ENCODE data around the gene IL19. TPM values are rescaled to one million over a fixed set of nuclear protein-coding genes. Genes with fewer than 3 reads are reported as not detected.
A peak's percentile ranks its signal among the peaks of the same experiment; 100 is the strongest.

IL19 gene
- total RNA-seq, 1 experiment from 2014 or later, result not detected

DNA sequence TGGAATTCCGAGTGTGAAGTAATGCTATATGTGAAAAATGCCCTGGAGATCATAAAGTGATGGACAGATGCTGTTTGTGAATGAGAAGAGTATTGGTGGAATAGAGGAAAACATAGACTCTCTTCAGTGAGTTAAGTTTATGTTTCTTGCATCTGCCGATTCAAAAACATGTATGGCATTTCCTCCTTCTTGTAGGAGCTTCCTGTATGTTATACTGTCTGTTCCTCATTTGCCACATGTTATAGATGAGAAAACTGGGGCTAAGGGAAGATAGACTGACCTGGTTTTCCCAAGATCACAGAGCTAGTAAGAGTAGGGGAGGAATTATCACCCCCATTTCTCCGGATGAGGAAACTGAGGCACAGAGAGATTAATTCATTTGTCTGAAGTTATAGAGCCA, 53.8 kb downstream of the IL19 start:
- ChIA-PET CTCF (no interaction called here), POLR2A (ENCODE audit: unreplicated experiment) (no interaction called here)
- BruUV-seq (replicated peaks), result no TSS peak
- H3K4me1 ChIP-seq (replicated peaks; ENCODE audit: insufficient read depth), result no peaks in the 10 kb centered on the region
- no peak overlapping the region for H3K27ac ChIP-seq
- no peak for DNase-seq
- no peaks in the 10 kb centered on the region for H3K36me3 ChIP-seq (ENCODE audit: low read depth)
- H3F3A ChIP-seq (ENCODE audit: insufficient read depth, low read depth), result no peaks in the 10 kb centered on the region
- no peaks in the 10 kb centered on the region for H3K79me2 ChIP-seq (ENCODE audit: low read depth)
- no peaks in the 10 kb centered on the region for H3K9me2 ChIP-seq (ENCODE audit: insufficient read depth)
- no peaks in the 10 kb centered on the region for H3K9me3 ChIP-seq (ENCODE audit: insufficient read depth, low read depth)
- no peaks in the 10 kb centered on the region for H4K20me1 ChIP-seq (ENCODE audit: insufficient read depth)
- H2AFZ ChIP-seq, result no peak overlapping the region
- H3K4me2 ChIP-seq, result no peak overlapping the region
- no peak overlapping the region for H3K4me3 ChIP-seq
- intact Hi-C loops (cut with micrococcal nuclease; ENCODE audit: unreplicated experiment), result no loop called here
- TF ChIP-seq EZH2 (IDR thresholded peaks at IDR 0.05; ENCODE audit: low read depth), result no peak
- TF ChIP-seq, protein P1, sequence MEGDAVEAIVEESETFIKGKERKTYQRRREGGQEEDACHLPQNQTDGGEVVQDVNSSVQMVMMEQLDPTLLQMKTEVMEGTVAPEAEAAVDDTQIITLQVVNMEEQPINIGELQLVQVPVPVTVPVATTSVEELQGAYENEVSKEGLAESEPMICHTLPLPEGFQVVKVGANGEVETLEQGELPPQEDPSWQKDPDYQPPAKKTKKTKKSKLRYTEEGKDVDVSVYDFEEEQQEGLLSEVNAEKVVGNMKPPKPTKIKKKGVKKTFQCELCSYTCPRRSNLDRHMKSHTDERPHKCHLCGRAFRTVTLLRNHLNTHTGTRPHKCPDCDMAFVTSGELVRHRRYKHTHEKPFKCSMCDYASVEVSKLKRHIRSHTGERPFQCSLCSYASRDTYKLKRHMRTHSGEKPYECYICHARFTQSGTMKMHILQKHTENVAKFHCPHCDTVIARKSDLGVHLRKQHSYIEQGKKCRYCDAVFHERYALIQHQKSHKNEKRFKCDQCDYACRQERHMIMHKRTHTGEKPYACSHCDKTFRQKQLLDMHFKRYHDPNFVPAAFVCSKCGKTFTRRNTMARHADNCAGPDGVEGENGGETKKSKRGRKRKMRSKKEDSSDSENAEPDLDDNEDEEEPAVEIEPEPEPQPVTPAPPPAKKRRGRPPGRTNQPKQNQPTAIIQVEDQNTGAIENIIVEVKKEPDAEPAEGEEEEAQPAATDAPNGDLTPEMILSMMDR (conservative IDR thresholded peaks at IDR 0.05), result no peak
- no peaks in the 10 kb centered on the region for H3K27me3 ChIP-seq (ENCODE audit: insufficient read depth, low read depth)

DNA sequence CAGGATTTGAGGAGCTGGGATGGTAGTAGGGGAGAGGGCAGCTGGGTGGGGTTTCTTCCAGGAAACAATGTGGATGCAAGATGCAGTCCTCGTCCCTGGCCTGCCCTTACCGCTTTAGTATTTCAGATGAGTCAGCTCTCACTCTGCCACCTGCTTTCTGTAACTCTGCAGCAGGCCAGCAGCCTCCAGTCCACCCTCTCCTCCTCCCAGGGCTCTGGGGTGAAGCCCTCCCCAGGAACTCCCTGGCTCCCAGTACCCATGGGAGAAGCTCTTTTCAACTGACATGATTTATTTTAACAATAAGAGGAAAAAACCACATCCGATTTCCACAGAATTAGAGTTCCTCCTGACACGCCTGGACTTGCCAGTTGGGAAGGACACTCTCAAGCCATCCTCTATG, 55.8 kb downstream of the IL19 start:
- H3K4me2 ChIP-seq, result no peak overlapping the region
- H3K4me1 ChIP-seq (replicated peaks; ENCODE audit: insufficient read depth), result no peaks in the 10 kb centered on the region
- intact Hi-C loops (cut with micrococcal nuclease; ENCODE audit: unreplicated experiment), result no loop called here
- no peaks in the 10 kb centered on the region for H3K9me2 ChIP-seq (ENCODE audit: insufficient read depth)
- CTCF ChIA-PET, result interaction anchor here (0.6 to 0.8 kb wide), 3 partner anchors 80 to 158 kb away, joined by 3 read pairs; no protein-coding TSS in a partner anchor
- H3F3A ChIP-seq (ENCODE audit: insufficient read depth, low read depth), result no peaks in the 10 kb centered on the region
- TF ChIP-seq, protein P1 (conservative IDR thresholded peaks at IDR 0.05), result no peak
- TF ChIP-seq EZH2 (IDR thresholded peaks at IDR 0.05; ENCODE audit: low read depth), result no peak
- H3K36me3 ChIP-seq (ENCODE audit: low read depth), result no peaks in the 10 kb centered on the region
- DNase-seq, result peak in 1 of 2 experiments; percentile 1
- H3K9me3 ChIP-seq (ENCODE audit: insufficient read depth, low read depth), result no peaks in the 10 kb centered on the region
- H4K20me1 ChIP-seq (ENCODE audit: insufficient read depth), result no peaks in the 10 kb centered on the region
- no peaks in the 10 kb centered on the region for H3K27me3 ChIP-seq (ENCODE audit: insufficient read depth, low read depth)
- H3K79me2 ChIP-seq (ENCODE audit: low read depth), result no peaks in the 10 kb centered on the region
- H3K4me3 ChIP-seq, result no peak overlapping the region
- no peak overlapping the region for H3K27ac ChIP-seq
- no TSS peak for BruUV-seq (replicated peaks)
- H2AFZ ChIP-seq, result no peak overlapping the region
- POLR2A ChIA-PET (ENCODE audit: unreplicated experiment), result no interaction called here

GRCh38 chr1:206828061-206828460, 57.5 kb downstream of the IL19 start:
- Histone ChIP-seq H3K9me2 (ENCODE audit: insufficient read depth) (no peaks in the 10 kb centered on the region), H3K79me2 (ENCODE audit: low read depth) (no peaks in the 10 kb centered on the region), H3K4me2 (no peak overlapping the region), H3K4me1 (replicated peaks; ENCODE audit: insufficient read depth) (no peaks in the 10 kb centered on the region), H3K9me3 (ENCODE audit: insufficient read depth, low read depth) (no peaks in the 10 kb centered on the region), H3K36me3 (ENCODE audit: low read depth) (no peaks in the 10 kb centered on the region), H3K27me3 (ENCODE audit: insufficient read depth, low read depth) (no peaks in the 10 kb centered on the region), H3K4me3 (no peak overlapping the region), H3F3A (ENCODE audit: insufficient read depth, low read depth) (no peaks in the 10 kb centered on the region), H3K27ac (no peak overlapping the region), H2AFZ (no peak overlapping the region), H4K20me1 (ENCODE audit: insufficient read depth) (no peaks in the 10 kb centered on the region)
- BruUV-seq (replicated peaks), result no TSS peak
- ChIA-PET CTCF (no interaction called here), POLR2A (ENCODE audit: unreplicated experiment) (no interaction called here)
- no peak for DNase-seq
- TF ChIP-seq, protein P1 (conservative IDR thresholded peaks at IDR 0.05), result no peak
- no peak for TF ChIP-seq EZH2 (IDR thresholded peaks at IDR 0.05; ENCODE audit: low read depth)
- intact Hi-C loops (cut with micrococcal nuclease; ENCODE audit: unreplicated experiment), result no loop called here
